OCI-LY7 (cell line): Measurements from ENCODE around the gene SLC25A21. TPM values are rescaled to one million over a fixed set of nuclear protein-coding genes. Genes with fewer than 3 reads are reported as not detected.

Experiments used
- BruUV-seq: library from RNA; stranded (reverse); fragments of 400-500 nt; replicated peaks from 2 replicates; lab custom pipeline; 2021; lab: Mats Ljungman, UMichigan
- CTCF ChIA-PET: fragments of 300-600 bp; sonication (Branson Sonifier 250); formaldehyde crosslinking; loops from one replicate; lab custom pipeline; 2022; ENCODE audit warnings: antibody characterized with exemption; ENCODE audit not compliant: unreplicated experiment; lab: Charles Lee
- POLR2A ChIA-PET: fragments of 300-600 bp; sonication (Branson Sonifier 250); formaldehyde crosslinking; loops from one replicate; lab custom pipeline; 2022; ENCODE audit warnings: antibody characterized with exemption; lab: Charles Lee
- DNase-seq: peaks from one replicate; pipeline ENCODE4 v3.0.0-alpha.2; 2015; ENCODE audit warnings: low spot score
- H2AFZ ChIP-seq: fragments of 200-600 bp; sonication (generic), shearing (Covaris generic); 2 replicates; pipeline ENCODE4 v1.6.1; 2014; ENCODE audit warnings: mild to moderate bottlenecking, antibody characterized with exemption, low read length, moderate library complexity
- H3K27ac ChIP-seq: fragments of 200-600 bp; sonication (generic); 2 replicates; pipeline ENCODE4 v1.5.1; 2014; ENCODE audit warnings: mixed run types, low read depth, mild to moderate bottlenecking, moderate library complexity, low read length, inconsistent platforms; ENCODE audit not compliant: poor library complexity, severe bottlenecking
- H3K36me3 ChIP-seq: fragments of 200-600 bp; sonication (generic); 2 replicates; pipeline ENCODE4 v1.6.1; 2014; ENCODE audit warnings: mild to moderate bottlenecking, antibody characterized with exemption, low read length, moderate library complexity, mixed read lengths; ENCODE audit not compliant: insufficient read depth
- H3K4me1 ChIP-seq: fragments of 200-600 bp; sonication (generic); 2 replicates; pipeline ENCODE4 v1.5.1; 2014; ENCODE audit warnings: mild to moderate bottlenecking, low read length; ENCODE audit not compliant: insufficient read depth, poor library complexity, severe bottlenecking
- H3K4me2 ChIP-seq: fragments of 200-600 bp; sonication (generic); 2 replicates; pipeline ENCODE4 v1.6.1; 2014; ENCODE audit warnings: mild to moderate bottlenecking, low read length
- H3K4me3 ChIP-seq: fragments of 200-600 bp; sonication (generic); 2 replicates; pipeline ENCODE4 v1.5.1; 2014; ENCODE audit warnings: mild to moderate bottlenecking, low read depth, low read length; ENCODE audit not compliant: poor library complexity, severe bottlenecking
- H3K79me2 ChIP-seq: fragments of 200-600 bp; sonication (generic); 2 replicates; pipeline ENCODE4 v1.6.1; 2016; ENCODE audit warnings: low read depth, mild to moderate bottlenecking, low read length, moderate library complexity, mixed read lengths; ENCODE audit not compliant: insufficient read depth
- H3K9me2 ChIP-seq: fragments of 200-600 bp; sonication (generic); 2 replicates; pipeline ENCODE4 v1.6.1; 2016; ENCODE audit warnings: mild to moderate bottlenecking, low read length, mixed read lengths; ENCODE audit not compliant: insufficient read depth
- H3K9me3 ChIP-seq: fragments of 200-600 bp; sonication (generic); 2 replicates; pipeline ENCODE4 v1.6.1; 2014; ENCODE audit warnings: mild to moderate bottlenecking, mixed run types, low read length, mixed read lengths
- H4K20me1 ChIP-seq: fragments of 200-600 bp; sonication (generic); 2 replicates; pipeline ENCODE4 v1.6.1; 2014; ENCODE audit warnings: mild to moderate bottlenecking, antibody characterized with exemption, low read length, moderate library complexity, mixed read lengths; ENCODE audit not compliant: insufficient read depth
- EZH2phosphoT487 ChIP-seq: fragments of 200-600 bp; sonication (generic); IDR thresholded peaks from 2 replicates; pipeline ENCODE4 v1.6.1; 2018; ENCODE audit warnings: low read depth, borderline replicate concordance, mild to moderate bottlenecking, mixed run types, antibody characterized with exemption, low read length, moderate library complexity, mixed read lengths
- intact Hi-C: fragments of 100-400 bp; cut with micrococcal nuclease; formaldehyde crosslinking; loops from one replicate; pipeline ENCODE4 v1.10.0; 2022; ENCODE audit not compliant: unreplicated experiment
- total RNA-seq, 2 experiments: library from RNA; depleted of rRNA in 1 of 2; stranded (reverse); fragments of >200 nt in 1 of 2; shearing (Covaris generic) in 1 of 2; gene quantifications; 2 replicates each; pipeline ENCODE4 v1.2.3, GENCODE V29; 2014 to 2022
- TF ChIP-seq, protein P1 (sequence below): fragments of 200-600 bp; sonication (generic); conservative IDR thresholded peaks from 2 replicates; pipeline ENCODE4 v1.5.1; 2014; ENCODE audit warnings: mild to moderate bottlenecking, antibody characterized with exemption, low read length, moderate library complexity, mixed read lengths

SLC25A21 gene
- total RNA-seq, 2 experiments from 2014 or later = not detected

DNA sequence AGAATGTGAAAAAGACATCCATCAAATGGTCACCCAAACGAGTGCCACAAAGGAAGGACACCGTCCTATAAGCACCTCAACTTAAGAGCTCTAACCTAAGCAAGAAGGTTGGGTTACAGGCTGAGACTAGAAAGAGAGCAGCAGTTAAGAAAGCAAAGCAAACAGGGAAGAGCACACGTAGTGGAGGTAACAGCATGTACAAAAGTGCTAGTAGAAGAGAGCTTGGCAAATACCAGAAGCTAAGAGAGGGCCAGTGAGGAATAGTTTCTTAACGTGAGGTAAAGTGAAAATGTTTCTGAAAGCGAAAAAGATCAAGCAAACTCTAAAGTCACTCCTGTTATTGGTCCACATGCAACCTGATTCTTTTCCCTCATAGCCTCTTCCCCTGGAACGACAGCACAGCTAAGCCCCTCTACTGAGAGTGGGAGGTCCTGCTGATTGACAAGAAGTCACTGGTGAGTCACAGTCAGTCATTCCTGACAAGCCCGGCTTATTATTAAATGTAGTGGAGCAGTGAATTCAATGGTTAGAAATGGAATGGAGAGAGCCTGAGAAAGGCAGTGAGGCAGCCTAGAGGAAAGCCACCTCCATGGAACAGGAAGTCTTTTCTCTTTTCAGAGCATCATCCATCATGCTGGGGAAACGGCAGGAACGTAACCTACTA, 204.4 kb downstream of the SLC25A21 start:
- BruUV-seq = no TSS peak
- intact Hi-C loops = no loop called here
- CTCF ChIA-PET = no interaction called here
- no peak for DNase-seq
- TF ChIP-seq, protein P1, sequence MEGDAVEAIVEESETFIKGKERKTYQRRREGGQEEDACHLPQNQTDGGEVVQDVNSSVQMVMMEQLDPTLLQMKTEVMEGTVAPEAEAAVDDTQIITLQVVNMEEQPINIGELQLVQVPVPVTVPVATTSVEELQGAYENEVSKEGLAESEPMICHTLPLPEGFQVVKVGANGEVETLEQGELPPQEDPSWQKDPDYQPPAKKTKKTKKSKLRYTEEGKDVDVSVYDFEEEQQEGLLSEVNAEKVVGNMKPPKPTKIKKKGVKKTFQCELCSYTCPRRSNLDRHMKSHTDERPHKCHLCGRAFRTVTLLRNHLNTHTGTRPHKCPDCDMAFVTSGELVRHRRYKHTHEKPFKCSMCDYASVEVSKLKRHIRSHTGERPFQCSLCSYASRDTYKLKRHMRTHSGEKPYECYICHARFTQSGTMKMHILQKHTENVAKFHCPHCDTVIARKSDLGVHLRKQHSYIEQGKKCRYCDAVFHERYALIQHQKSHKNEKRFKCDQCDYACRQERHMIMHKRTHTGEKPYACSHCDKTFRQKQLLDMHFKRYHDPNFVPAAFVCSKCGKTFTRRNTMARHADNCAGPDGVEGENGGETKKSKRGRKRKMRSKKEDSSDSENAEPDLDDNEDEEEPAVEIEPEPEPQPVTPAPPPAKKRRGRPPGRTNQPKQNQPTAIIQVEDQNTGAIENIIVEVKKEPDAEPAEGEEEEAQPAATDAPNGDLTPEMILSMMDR = no peak
- H3K27ac ChIP-seq = no peak overlapping the region
- H3K4me1 ChIP-seq = no peaks in the 10 kb centered on the region
- no peak overlapping the region for H3K4me3 ChIP-seq
- no peaks in the 10 kb centered on the region for H3K79me2 ChIP-seq
- H2AFZ ChIP-seq = no peak overlapping the region
- no peaks in the 10 kb centered on the region for H3K36me3 ChIP-seq
- H4K20me1 ChIP-seq = no peaks in the 10 kb centered on the region
- H3K9me3 ChIP-seq = no peaks in the 10 kb centered on the region
- POLR2A ChIA-PET = no interaction called here
- no peaks in the 10 kb centered on the region for H3K9me2 ChIP-seq
- no peak overlapping the region for H3K4me2 ChIP-seq

DNA sequence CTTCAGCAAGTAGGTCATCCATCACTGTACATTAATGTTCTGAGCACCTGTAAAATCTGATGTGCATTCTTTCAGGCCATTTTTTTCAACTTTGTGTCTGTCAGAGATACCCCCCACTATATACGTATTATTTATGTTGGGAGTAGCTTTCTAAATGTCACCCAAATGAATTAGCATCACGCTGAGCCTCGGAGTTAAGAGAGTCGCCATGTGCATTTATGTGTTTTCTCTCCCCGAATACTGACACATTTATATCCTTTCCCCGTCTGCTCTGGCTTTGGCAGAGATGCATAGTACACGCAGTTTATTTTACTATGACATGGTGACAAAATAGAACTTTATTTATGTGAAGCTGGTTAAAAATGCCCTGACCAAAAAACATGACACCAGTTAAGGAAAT, 216.4 kb downstream of the SLC25A21 start:
- no peaks in the 10 kb centered on the region for H3K9me2 ChIP-seq
- no peak overlapping the region for H3K4me2 ChIP-seq
- intact Hi-C loops = no loop called here
- ChIA-PET CTCF (no interaction called here), POLR2A (interaction anchor here (0.7 to 1.1 kb wide), 2 partner anchors 12 to 136 kb away, joined by 3 read pairs; no protein-coding TSS in a partner anchor)
- DNase-seq = no peak
- H3K4me3 ChIP-seq = no peak overlapping the region
- BruUV-seq = no TSS peak
- no peaks in the 10 kb centered on the region for H3K9me3 ChIP-seq
- H3K79me2 ChIP-seq = no peaks in the 10 kb centered on the region
- H3K36me3 ChIP-seq = no peaks in the 10 kb centered on the region
- H3K4me1 ChIP-seq = no peaks in the 10 kb centered on the region
- H2AFZ ChIP-seq = no peak overlapping the region
- no peak for TF ChIP-seq EZH2phosphoT487
- TF ChIP-seq, protein P1 = no peak
- no peaks in the 10 kb centered on the region for H4K20me1 ChIP-seq
- no peak overlapping the region for H3K27ac ChIP-seq

- Histone ChIP-seq H3K4me2 (no peak overlapping the region), H3K9me3 (no peaks in the 10 kb centered on the region), H2AFZ (no peak overlapping the region), H3K27ac (no peak overlapping the region), H3K9me2 (no peaks in the 10 kb centered on the region), H4K20me1 (no peaks in the 10 kb centered on the region), H3K36me3 (no peaks in the 10 kb centered on the region), H3K79me2 (no peaks in the 10 kb centered on the region), H3K4me1 (no peaks in the 10 kb centered on the region), H3K4me3 (no peak overlapping the region)
- TF ChIP-seq, protein P1 = no peak
- TF ChIP-seq EZH2phosphoT487 = no peak
- BruUV-seq = no TSS peak
- intact Hi-C loops = no loop called here
- ChIA-PET POLR2A (no interaction called here), CTCF (no interaction called here)
- DNase-seq = no peak
Observed at GRCh38 chr14:36955376-36955775, 217.0 kb downstream of the SLC25A21 start.
